ENCODE results near the gene SORCS1.

DNA sequence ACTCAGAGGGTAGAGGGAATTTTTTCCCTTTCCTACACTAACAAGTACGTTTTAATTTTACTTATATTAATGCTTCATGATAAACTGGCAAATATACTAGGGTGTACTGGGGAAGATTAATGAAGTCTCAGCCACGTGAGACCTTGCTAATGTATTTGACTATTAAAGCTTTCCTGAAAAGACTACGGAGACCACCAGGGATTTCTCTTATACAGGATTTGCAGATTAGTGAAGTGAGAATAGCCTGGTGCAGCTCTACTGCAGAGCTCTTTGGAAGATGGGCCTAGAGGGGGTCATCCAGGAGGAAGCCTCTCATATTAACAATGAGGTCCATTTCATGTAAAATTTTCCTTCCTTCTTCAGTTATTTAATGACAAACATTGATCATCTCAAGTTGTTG lies 379.0 kb downstream of the SORCS1 start:
- TF ChIP-seq, protein P1, sequence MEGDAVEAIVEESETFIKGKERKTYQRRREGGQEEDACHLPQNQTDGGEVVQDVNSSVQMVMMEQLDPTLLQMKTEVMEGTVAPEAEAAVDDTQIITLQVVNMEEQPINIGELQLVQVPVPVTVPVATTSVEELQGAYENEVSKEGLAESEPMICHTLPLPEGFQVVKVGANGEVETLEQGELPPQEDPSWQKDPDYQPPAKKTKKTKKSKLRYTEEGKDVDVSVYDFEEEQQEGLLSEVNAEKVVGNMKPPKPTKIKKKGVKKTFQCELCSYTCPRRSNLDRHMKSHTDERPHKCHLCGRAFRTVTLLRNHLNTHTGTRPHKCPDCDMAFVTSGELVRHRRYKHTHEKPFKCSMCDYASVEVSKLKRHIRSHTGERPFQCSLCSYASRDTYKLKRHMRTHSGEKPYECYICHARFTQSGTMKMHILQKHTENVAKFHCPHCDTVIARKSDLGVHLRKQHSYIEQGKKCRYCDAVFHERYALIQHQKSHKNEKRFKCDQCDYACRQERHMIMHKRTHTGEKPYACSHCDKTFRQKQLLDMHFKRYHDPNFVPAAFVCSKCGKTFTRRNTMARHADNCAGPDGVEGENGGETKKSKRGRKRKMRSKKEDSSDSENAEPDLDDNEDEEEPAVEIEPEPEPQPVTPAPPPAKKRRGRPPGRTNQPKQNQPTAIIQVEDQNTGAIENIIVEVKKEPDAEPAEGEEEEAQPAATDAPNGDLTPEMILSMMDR (conservative IDR thresholded peaks at IDR 0.05; ENCODE audit: low read depth, low read length) = no peak
- TF ChIP-seq EZH2 (IDR thresholded peaks at IDR 0.05; ENCODE audit: low read length, unreplicated experiment) = no peak
